ENCODE results near the gene EPN1.

EPN1 gene

GRCh38 chr19:55668603-55669348 lies 6.2 kb upstream of the EPN1 start:
- peaks cover 100% of the 10 kb centered on the region for H4K20me1 ChIP-seq
- peaks cover 31% of the 10 kb centered on the region for H3K4me1 ChIP-seq
- H3K4me3 ChIP-seq = no peak overlapping the region
- no peak overlapping the region for H3K27ac ChIP-seq
- no peak for TF ChIP-seq Cebpa-rat (IDR thresholded peaks at IDR 0.05)
- no peaks in the 10 kb centered on the region for H3K9me3 ChIP-seq
- no peaks in the 10 kb centered on the region for H3K27me3 ChIP-seq
- H3K4me2 ChIP-seq = no peak overlapping the region
- H3K36me3 ChIP-seq = peaks cover 97% of the 10 kb centered on the region
- H3K9ac ChIP-seq = no peak overlapping the region

- no peak for TF ChIP-seq Cebpa-rat (IDR thresholded peaks at IDR 0.05)
- Histone ChIP-seq H3K9me3 (no peaks in the 10 kb centered on the region), H3K36me3 (peaks cover 88% of the 10 kb centered on the region), H4K20me1 (peaks cover 98% of the 10 kb centered on the region), H3K9ac (no peak overlapping the region), H3K27me3 (no peaks in the 10 kb centered on the region), H3K4me3 (no peak overlapping the region), H3K4me1 (peaks cover 36% of the 10 kb centered on the region), H3K27ac (no peak overlapping the region), H3K4me2 (no peak overlapping the region)
Measured at GRCh38 chr19:55669418-55670279, 5.4 kb upstream of the EPN1 start.

GRCh38 chr19:55670280-55671053 lies 4.6 kb upstream of the EPN1 start:
- H3K9ac ChIP-seq = no peak overlapping the region
- no peak overlapping the region for H3K27ac ChIP-seq
- H3K4me3 ChIP-seq = no peak overlapping the region
- TF ChIP-seq Cebpa-rat (IDR thresholded peaks at IDR 0.05) = no peak
- no peaks in the 10 kb centered on the region for H3K27me3 ChIP-seq
- no peaks in the 10 kb centered on the region for H3K9me3 ChIP-seq
- H4K20me1 ChIP-seq = peaks cover 94% of the 10 kb centered on the region
- no peak overlapping the region; the same call in 1 of the 2 replicates for H3K4me2 ChIP-seq
- H3K36me3 ChIP-seq = peaks cover 80% of the 10 kb centered on the region
- H3K4me1 ChIP-seq = peaks cover 37% of the 10 kb centered on the region

GRCh38 chr19:55671054-55671378 lies 4.0 kb upstream of the EPN1 start:
- Histone ChIP-seq H3K36me3 (peaks cover 75% of the 10 kb centered on the region), H3K9ac (no peak overlapping the region), H3K9me3 (no peaks in the 10 kb centered on the region)

GRCh38 chr19:55672418-55672817 lies 2.6 kb upstream of the EPN1 start:
- no peak overlapping the region for H3K9ac ChIP-seq
- H3K4me2 ChIP-seq = peak overlapping the region; percentile 43
- H3K4me3 ChIP-seq = no peak overlapping the region
- H3K27me3 ChIP-seq = no peaks in the 10 kb centered on the region
- no peaks in the 10 kb centered on the region for H3K9me3 ChIP-seq
- H3K4me1 ChIP-seq = peaks cover 55% of the 10 kb centered on the region
- TF ChIP-seq Cebpa-rat (IDR thresholded peaks at IDR 0.05) = no peak
- no peak overlapping the region for H3K27ac ChIP-seq
- peaks cover 94% of the 10 kb centered on the region for H4K20me1 ChIP-seq
- H3K36me3 ChIP-seq = peaks cover 61% of the 10 kb centered on the region

More at GRCh38 chr19:55671054-55671378, 4.0 kb upstream of the EPN1 start:
- Histone ChIP-seq H3K4me3 (no peak overlapping the region), H4K20me1 (peaks cover 94% of the 10 kb centered on the region), H3K27ac (no peak overlapping the region), H3K4me1 (peaks cover 41% of the 10 kb centered on the region), H3K4me2 (peak overlapping the region; percentile 3; the same call in 1 of the 2 replicates), H3K27me3 (no peaks in the 10 kb centered on the region)
- TF ChIP-seq Cebpa-rat (IDR thresholded peaks at IDR 0.05) = no peak

- Histone ChIP-seq H3K9me3 (no peaks in the 10 kb centered on the region), H3K4me3 (no peak overlapping the region), H4K20me1 (peaks cover 94% of the 10 kb centered on the region), H3K36me3 (peaks cover 52% of the 10 kb centered on the region), H3K4me2 (peak overlapping the region; percentile 17; the same call in 1 of the 2 replicates), H3K27ac (no peak overlapping the region), H3K4me1 (peaks cover 65% of the 10 kb centered on the region), H3K9ac (no peak overlapping the region), H3K27me3 (no peaks in the 10 kb centered on the region)
- TF ChIP-seq Cebpa-rat (IDR thresholded peaks at IDR 0.05) = no peak
Measured at GRCh38 chr19:55673465-55673864, 1.6 kb upstream of the EPN1 start.

GRCh38 chr19:55673889-55674288 lies 1.1 kb upstream of the EPN1 start:
- Histone ChIP-seq H3K27me3 (no peaks in the 10 kb centered on the region), H3K9me3 (no peaks in the 10 kb centered on the region), H3K27ac (no peak overlapping the region), H3K4me2 (peak overlapping the region; percentile 17; the same call in 1 of the 2 replicates), H3K9ac (no peak overlapping the region), H3K4me1 (peaks cover 70% of the 10 kb centered on the region), H3K4me3 (no peak overlapping the region), H4K20me1 (peaks cover 94% of the 10 kb centered on the region), H3K36me3 (peaks cover 52% of the 10 kb centered on the region)
- no peak for TF ChIP-seq Cebpa-rat (IDR thresholded peaks at IDR 0.05)

GRCh38 chr19:55674459-55674840 lies 576 bp upstream of the EPN1 start:
- H4K20me1 ChIP-seq = peaks cover 94% of the 10 kb centered on the region
- H3K36me3 ChIP-seq = peaks cover 52% of the 10 kb centered on the region
- H3K9me3 ChIP-seq = no peaks in the 10 kb centered on the region
- peak overlapping the region; percentile 98 for H3K4me2 ChIP-seq
- no peak for TF ChIP-seq Cebpa-rat (IDR thresholded peaks at IDR 0.05)
- H3K9ac ChIP-seq = peak overlapping the region; percentile 99
- peaks cover 75% of the 10 kb centered on the region for H3K4me1 ChIP-seq
- H3K27ac ChIP-seq = peak overlapping the region; percentile 98
- H3K4me3 ChIP-seq = peak overlapping the region; percentile 98
- no peaks in the 10 kb centered on the region for H3K27me3 ChIP-seq

GRCh38 chr19:55675661-55676354 lies 782 bp downstream of the EPN1 start:
- Histone ChIP-seq H3K9me3 (no peaks in the 10 kb centered on the region), H3K4me3 (peak overlapping the region; percentile 98), H3K36me3 (peaks cover 52% of the 10 kb centered on the region), H3K9ac (peak overlapping the region; percentile 99), H3K4me2 (peak overlapping the region; percentile 98), H3K27ac (peak overlapping the region; percentile 98), H3K4me1 (peaks cover 81% of the 10 kb centered on the region), H4K20me1 (peaks cover 94% of the 10 kb centered on the region), H3K27me3 (no peaks in the 10 kb centered on the region)
- TF ChIP-seq Cebpa-rat (IDR thresholded peaks at IDR 0.05) = no peak
